Limb (tissue), 2 donors: ENCODE results near the gene NEFH.
"Not testable (repeated sequence)": the region's sequence is repeated elsewhere in the genome, so short reads cannot be mapped to it uniquely, and the experiment has no call there.

ENCODE experiments used
- DNase-seq, 2 donors: peaks; one replicate each; pipeline ENCODE4 v3.0.0-alpha.2; 2016; ENCODE audit errors: extremely low spot score in 2 of 2

NEFH gene

DNA sequence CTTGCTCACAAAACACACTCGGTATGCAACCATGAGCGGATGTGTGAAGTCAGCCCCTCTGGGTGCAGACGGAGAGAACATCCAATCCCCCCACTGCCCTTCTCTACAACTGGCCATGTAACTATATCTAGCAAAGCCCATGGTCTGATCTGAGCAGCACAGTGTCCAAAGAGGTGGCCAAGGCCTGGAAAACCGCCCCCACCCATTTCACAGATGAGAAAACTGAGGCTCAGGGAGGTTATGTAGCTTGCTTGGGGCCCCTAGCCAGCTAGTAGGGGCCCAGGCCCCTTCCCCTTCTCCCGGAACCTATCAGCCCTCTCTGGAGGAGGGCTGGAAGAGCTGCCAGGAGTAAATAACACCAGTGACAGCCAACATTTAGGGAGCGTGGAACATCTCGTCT lies 15.4 kb upstream of the NEFH start:
- no peak for DNase-seq

DNA sequence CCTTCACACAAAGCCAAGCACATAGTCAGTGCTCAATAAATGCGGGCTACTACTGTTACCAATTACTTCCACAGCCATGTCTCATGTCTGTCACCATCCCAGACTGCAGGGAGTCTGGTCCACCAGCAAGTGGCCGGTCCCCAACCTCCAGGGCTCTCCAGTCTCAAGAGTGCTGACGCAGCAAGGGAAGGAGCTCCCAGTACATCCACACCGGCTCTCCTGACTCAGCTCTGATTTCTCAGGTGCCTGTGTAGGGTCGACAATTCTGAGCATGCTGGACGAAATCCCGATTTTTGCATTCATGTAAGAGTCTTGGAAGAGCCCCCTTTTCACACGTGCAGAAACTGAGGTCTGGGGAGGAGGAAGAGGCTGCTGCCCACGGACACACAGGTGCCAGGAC lies 10.3 kb upstream of the NEFH start:
- no peak for DNase-seq

DNA sequence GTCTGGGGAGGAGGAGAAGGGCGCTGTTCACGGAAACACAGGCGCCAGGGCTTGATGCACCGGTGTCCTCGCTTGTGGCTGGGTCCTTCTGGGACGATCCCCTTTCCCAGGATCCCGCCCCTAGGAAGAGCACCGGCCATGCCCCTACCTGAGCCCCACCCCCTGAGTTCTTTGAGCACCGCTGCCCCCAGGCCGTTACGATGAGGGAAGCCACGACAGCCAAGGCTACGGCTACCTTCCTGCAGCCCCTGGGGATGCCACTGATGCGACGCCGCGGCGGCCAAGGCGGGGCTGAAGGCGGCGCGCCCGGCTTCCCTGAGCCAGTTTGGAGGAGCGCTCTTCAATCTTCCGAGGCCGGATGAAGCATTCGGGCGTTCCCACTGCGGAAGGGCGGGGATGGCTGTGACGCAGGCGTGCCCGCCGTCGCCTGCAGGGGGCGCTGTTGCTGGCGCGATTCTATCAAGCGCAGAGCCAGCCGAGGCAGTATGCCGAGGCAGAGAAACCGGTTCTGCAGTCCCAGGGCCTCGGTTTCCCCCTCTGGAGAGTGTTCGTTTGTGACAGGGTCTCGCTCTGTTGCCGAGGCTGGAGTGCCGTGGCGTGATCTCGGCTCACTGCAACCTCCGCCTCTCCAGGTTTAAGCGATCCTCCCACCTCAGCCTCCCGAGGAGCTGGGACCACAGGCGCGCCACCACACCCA lies 9.7 kb upstream of the NEFH start:
- DNase-seq: peak; percentile 23 to 82

DNA sequence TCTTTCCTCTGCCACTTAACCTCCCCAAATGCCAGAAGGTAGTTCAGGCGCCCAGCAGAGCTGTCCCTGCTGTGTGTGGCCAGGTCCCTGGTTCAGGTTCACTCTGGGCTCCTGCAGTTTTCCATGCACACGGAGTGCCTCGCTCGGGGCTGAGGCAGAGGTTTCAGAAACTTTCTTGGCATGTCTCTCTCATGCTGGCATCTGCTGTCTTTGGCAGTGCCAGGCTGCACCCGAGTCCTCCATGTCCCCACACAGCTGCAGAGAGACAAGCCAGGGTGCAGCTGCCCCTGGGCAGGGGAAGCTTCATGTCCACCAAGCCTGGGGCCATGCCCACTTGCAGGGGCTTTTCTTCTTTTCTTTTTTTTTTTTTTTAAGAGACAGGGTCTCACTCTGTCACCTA lies 7.0 kb upstream of the NEFH start:
- no peak for DNase-seq

DNA sequence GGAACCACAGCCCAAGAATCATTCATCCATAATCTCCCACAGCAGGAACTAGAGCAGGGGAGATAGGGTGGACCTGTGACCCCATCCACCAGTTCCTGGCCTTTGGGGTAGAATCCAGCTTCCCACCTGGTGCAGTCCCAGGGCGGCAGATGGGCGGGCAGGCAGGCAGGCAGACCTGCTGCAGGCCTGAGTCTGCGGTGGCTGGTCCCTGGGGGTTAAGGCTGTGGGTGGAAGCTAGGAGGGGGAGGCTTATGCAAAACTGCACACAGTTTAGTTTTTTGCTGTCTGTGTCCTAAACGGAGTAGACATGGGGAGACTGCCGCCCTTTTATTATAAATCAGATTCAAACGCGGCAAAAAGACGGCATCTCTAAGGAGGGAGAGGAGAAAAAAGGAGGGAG lies 4.5 kb upstream of the NEFH start:
- DNase-seq: no peak

DNA sequence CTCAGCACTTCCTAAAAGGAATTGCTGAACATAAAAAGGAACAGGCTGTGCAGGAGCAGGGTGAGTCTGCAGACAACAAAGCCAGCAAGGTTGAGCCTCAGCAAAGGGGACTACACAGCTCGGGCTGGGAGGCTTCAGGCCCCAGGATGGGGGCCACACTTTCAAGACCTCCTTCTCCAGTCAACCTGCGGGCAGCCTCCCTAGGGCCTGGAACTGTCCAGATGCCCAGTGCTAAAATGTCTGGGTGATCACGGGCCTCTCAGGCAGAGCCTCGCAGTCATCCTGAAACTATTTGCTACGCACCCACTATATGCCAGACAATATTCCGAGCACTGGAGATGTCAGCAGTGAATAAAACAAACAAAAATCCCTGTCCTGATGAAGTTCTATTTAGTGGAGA lies 3.9 kb upstream of the NEFH start:
- no peak for DNase-seq

DNA sequence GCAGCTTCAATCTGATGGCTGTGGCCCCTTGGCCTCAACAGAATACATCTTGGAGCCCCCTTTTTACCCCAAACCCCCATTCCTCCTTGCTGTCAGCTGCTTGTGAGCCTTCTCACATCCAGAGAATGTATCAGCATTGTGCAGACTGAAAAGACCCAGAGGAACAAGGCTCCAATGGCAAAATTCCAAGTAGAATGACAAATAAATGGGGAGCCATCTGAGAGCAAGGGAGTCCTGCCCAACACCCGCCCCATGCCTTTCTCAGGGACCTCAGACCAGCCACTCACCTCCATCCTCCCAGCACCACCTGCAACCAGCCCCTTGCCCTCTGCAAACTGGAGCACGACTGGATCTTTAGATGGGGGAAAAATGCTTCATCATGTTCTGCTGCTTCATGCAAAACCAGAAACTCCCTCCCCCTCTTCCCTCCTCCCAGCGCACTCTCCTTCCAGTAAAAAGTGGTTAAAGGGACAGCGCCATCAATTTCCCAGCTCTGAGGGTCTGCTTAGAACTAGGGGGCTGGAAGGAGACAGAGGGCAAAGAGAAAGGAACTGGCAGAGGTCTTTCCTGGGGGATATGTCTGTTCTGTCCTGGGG lies 2.2 kb upstream of the NEFH start:
- no peak for DNase-seq

DNA sequence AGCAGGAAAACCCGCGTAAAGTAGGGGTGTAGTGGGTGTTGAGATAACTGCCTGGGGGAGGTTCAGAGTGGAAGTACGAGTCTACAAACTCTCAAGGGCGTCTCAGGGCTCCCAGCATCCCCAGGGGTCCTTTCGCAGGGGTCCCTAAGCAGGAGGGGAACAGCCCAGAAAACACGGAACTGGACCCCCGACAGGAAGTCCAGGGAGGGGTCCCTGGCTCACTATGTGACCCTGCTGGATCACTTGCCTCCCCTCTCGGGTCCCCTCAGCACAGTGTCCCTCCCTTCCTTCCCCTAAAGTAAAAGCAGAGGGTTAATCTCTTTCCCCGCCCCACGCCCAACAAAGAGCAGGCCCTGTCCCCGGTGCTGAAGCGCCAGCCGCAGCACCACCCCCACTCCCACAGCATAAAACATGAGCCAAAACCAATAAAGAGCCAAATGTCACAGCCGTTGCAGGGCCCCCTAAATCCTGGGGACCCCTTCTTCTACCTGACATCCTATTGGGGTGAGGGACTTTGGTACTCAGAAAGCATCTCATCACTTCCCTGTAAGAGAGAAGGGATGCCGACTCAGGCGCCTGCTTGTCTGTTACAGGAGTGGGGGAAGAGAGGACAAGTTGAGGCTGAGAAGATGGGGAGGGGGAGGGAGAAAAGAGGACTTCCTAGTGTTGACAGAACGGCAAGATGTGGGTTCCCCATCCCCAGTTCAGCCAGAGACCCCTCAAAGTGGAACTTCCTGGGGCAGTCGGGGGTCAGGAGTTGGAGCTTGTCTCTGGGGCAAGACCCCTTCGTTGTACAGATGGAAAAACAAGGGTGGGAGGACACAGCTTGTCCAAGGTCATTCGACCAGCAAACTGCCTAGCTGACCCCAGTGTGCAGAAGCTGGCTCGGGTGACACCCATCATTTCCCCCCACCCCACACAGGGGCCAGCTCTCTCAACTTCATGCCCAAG lies 1.4 kb upstream of the NEFH start:
- DNase-seq: peak; percentile 47 to 73

DNA sequence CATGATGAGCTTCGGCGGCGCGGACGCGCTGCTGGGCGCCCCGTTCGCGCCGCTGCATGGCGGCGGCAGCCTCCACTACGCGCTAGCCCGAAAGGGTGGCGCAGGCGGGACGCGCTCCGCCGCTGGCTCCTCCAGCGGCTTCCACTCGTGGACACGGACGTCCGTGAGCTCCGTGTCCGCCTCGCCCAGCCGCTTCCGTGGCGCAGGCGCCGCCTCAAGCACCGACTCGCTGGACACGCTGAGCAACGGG lies 169 bp downstream of the NEFH start:
- DNase-seq: no peak

DNA sequence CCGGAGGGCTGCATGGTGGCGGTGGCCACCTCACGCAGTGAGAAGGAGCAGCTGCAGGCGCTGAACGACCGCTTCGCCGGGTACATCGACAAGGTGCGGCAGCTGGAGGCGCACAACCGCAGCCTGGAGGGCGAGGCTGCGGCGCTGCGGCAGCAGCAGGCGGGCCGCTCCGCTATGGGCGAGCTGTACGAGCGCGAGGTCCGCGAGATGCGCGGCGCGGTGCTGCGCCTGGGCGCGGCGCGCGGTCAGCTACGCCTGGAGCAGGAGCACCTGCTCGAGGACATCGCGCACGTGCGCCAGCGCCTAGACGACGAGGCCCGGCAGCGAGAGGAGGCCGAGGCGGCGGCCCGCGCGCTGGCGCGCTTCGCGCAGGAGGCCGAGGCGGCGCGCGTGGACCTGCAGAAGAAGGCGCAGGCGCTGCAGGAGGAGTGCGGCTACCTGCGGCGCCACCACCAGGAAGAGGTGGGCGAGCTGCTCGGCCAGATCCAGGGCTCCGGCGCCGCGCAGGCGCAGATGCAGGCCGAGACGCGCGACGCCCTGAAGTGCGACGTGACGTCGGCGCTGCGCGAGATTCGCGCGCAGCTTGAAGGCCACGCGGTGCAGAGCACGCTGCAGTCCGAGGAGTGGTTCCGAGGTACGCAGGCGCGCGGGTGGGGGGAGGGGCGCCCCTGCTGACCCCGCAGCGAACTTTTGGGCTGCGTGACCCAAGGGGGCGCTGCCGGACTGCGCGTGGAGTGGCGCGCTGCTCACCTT lies 670 bp downstream of the NEFH start:
- peak; percentile 59 to 78 for DNase-seq

DNA sequence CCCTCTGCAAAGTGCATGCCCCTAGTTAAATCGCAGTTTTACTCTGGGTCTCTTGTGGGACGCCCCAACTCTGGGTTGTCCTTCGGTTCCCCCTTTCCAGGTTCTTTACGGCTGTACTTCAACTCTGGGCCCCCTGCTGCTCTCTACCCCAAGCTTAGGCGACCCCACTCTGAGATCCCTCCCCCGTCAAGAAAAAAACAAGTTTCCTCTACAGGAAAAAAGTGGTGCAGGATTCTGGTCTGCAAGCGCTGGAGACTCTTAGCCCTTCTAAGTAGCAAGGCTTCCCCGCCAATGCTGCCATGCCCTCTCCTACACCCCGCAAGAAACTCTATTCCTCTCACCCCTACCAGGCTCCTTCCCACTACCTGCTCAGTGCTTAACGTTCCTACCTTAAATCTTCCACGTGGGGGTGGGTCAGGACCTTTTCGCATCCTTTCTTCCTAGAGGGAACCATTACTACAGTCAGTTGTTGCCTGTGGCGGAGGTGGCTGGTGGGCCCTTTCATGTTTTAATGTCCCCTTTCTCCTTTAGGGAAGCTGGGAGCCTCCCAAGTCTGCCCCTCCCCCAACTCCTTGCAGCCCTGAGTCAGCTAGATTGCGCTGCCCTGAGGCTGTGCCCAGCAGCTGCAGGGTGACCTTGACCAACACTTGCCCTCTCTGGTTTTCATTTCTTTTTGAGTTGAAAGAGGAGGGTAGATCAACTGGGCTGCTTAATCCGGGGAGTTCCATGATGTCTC lies 1.4 kb downstream of the NEFH start:
- no peak for DNase-seq

DNA sequence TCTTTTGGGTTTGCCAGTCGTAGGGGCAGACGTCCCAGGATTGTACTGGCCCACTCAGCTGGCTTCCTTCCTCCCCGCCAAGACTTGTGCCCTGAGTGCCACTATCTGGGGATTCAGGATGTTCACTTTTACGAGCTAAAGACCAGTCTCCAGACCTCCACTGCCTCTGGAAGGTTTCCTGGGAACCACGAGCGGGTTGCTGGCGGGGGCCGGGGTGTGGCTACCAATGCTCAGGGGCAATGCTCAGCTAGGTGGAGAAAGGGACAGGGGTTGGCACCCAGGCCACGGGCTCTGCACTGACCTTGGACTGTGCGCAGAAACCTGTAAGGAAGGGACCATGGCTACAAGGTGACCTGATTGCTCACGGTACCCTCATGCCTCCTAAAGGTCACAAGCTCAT lies 2.2 kb downstream of the NEFH start:
- no peak for DNase-seq

DNA sequence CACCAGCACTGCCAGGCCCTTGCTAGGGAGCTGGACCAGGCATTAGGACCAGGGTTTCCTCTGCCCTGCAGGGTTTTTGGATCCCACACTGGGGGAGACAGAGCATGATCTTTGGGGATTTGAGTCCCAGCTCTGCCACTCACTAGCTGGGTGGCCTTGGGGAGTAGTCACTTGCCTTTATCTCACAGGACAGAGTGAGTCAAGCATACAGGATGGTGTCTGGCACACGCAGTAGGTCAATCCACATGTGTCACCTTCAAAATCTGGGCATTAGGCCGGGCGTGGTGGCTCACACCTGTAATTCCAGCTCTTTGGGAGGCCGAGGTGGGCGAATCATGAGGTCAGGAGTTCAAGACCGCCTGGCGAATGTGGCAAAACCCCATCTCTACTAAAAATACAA lies 2.7 kb downstream of the NEFH start:
- no peak for DNase-seq

DNA sequence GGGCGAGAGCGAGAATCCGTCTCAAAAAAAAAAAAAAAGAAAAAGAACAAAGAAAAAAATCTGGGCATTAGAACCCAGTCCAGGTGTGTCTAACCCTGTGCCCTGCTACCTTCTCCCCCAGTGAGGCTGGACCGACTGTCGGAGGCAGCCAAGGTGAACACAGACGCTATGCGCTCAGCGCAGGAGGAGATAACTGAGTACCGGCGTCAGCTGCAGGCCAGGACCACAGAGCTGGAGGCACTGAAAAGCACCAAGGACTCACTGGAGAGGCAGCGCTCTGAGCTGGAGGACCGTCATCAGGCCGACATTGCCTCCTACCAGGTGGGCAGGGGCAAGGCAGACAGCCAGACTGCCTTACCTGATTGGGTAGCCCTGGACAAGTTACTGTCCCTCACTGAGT lies 3.2 kb downstream of the NEFH start:
- DNase-seq: no peak

DNA sequence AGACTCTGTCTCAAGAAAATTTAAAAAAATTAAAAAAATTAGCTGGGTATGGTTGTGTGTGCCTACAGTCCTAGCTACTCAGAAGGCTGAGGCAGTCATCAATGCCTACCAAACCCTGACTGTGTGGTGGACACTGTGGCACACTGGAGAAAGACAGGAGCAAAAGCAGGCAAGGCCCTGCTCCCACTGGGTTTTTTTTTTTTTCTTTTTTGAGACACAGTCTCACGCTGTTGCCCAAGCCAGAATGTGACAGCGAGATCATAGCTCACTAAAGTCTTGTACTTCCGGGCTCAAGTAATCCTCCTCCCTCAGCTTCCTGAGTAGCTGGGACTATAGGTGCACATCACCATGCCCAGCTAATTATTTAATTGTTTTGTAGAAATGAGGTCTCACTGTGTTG lies 4.6 kb downstream of the NEFH start:
- no peak for DNase-seq

DNA sequence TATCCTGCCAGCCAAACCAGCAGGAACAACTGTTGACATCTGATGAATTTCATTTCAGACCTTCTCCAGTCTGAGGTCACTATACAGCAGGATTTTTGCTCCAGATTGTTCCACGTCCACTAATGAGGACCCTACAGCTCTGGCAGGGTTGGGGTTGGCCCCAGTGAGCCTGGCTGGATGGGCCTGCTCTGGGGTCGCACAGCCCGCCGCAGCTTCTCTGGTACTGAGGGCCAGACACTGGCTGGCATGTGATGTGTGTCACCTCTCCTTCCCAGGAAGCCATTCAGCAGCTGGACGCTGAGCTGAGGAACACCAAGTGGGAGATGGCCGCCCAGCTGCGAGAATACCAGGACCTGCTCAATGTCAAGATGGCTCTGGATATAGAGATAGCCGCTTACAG lies 5.4 kb downstream of the NEFH start:
- no peak for DNase-seq

DNA sequence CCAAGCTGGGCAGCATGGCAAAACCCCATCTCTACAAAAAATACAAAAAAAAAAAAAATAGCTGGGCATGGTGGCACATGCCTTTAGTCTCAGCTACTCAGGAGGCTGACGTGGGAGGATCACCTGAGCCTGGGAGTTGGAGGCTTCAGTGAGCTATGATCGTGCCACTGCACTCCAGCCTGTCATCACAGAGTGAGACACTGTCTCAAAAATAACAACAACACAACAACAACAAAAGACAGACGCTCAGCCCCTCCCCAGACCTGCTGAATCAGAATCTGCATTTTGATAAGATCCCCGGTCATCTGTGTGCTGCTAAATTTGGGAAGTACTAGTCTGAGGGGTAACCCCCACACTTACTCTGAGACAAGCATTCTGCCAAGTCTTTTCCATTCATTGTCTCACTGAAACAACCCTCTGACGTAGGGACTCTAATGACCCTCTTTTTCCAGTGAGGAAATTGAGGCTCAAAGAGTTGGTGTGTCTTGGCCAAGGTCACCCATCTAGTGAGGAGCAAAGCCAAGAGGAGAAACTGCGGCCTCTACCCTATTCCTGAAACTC lies 7.5 kb downstream of the NEFH start:
- no peak for DNase-seq

DNA sequence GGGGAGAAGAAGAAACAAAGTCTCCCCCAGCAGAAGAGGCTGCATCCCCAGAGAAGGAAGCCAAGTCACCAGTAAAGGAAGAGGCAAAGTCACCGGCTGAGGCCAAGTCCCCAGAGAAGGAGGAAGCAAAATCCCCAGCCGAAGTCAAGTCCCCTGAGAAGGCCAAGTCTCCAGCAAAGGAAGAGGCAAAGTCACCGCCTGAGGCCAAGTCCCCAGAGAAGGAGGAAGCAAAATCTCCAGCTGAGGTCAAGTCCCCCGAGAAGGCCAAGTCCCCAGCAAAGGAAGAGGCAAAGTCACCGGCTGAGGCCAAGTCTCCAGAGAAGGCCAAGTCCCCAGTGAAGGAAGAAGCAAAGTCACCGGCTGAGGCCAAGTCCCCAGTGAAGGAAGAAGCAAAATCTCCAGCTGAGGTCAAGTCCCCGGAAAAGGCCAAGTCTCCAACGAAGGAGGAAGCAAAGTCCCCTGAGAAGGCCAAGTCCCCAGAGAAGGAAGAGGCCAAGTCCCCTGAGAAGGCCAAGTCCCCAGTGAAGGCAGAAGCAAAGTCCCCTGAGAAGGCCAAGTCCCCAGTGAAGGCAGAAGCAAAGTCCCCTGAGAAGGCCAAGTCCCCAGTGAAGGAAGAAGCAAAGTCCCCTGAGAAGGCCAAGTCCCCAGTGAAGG lies 9.2 kb downstream of the NEFH start:
- not testable (repeated sequence) for DNase-seq

DNA sequence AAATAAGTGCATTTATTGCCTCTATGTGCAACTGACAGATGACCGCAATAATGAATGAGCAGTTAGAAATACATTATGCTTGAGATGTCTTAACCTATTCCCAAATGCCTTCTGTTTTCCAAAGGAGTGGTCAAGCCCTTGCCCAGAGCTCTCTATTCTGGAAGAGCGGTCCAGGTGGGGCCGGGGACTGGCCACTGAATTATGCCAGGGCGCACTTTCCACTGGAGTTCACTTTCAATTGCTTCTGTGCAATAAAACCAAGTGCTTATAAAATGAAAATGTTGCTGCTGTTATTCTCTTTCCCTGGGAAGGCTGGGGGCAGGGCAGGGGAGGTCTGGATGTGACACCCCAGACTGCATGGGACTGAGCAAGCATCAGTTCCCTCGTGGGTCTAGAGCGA lies 11.0 kb downstream of the NEFH start:
- DNase-seq: no peak

DNA sequence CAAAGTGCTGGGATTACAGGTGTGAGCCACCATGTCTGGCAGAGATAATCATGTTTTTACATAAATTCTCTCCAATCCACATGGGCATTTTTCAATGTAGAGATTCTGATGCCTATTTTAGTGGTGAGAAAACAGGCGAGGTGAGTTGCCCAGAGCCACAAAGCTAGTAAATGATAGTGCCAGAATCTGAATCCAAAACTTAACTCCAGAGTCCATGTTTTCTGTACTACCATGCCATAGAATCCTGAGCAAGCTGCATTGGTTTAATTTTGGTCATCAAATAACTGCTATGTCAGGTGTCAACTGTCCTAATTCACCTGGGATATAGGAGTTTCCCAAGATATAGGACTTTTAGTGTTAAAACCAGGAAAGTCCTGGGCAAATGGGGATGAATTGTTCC lies 13.6 kb downstream of the NEFH start:
- no peak for DNase-seq

DNA sequence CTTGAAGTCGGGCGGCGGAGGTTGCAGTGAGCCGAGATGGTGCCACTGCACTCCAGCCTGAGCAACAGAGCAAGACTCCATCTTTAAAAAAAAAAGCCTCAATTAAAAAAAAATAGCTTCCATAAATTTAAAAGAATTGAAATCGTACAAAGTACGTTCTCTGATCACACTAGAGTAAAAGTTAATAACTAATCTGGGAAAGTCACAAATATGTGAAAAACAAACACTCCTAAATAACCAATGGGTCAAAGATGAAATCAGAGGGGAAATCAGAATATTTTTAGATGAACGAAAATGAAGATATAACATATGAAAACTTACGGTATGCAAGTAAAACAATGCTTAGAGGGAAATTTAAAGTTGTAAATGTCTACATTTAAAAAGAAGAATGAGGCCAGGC lies 19.8 kb downstream of the NEFH start:
- DNase-seq: no peak
